Body of pancreas (tissue), 4 donors: Measurements from ENCODE around the gene RPTOR. TPM values are rescaled to one million over a fixed set of nuclear protein-coding genes. Genes with fewer than 3 reads are reported as not detected.

Source experiments
- ATAC-seq: fragments of 150-250 bp; one replicate; pipeline ENCODE4 v1.9.1; 2016
- DNase-seq, 4 donors: peaks; one replicate each; pipeline ENCODE4 v3.0.0-alpha.2; 2019
- H3K27ac ChIP-seq, 4 donors: fragments of 200-600 bp; sonication (generic); 1 replicate in 3 of 4; 2 replicates in 1 of 4; pipeline versions ENCODE4 v1.5.1 to v1.6.1; 2016 to 2019; ENCODE audit warnings: mild to moderate bottlenecking in 1 of 4, mixed read lengths in 1 of 4, moderate library complexity in 1 of 4
- H3K27me3 ChIP-seq, 2 donors: fragments of 200-600 bp; sonication (generic); one replicate each; pipeline ENCODE4 v1.6.0; 2016; ENCODE audit warnings: mild to moderate bottlenecking in 1 of 2
- H3K36me3 ChIP-seq, 2 donors: fragments of 200-600 bp; sonication (generic); replicated peaks in 1 of 2; 2 replicates each; pipeline ENCODE4 v1.5.1; 2016; ENCODE audit warnings: low read depth in 2 of 2; ENCODE audit not compliant: insufficient read depth in 1 of 2
- H3K4me1 ChIP-seq: fragments of 200-600 bp; sonication (generic); one replicate; pipeline ENCODE4 v1.6.0; 2016
- H3K4me3 ChIP-seq, 2 donors: fragments of 200-600 bp; sonication (generic); 1 replicate in 1 of 2; 2 replicates in 1 of 2; pipeline ENCODE4 v1.5.1; 2016 to 2019
- H3K9me3 ChIP-seq, 3 donors: fragments of 200-600 bp; sonication (generic); 1 replicate in 2 of 3; 2 replicates in 1 of 3; pipeline ENCODE4 v1.5.1; 2016
- POLR2A ChIP-seq, 3 donors: fragments of 450-650 bp; IDR thresholded peaks; one replicate each; pipeline ENCODE4 v1.6.1; 2016; ENCODE audit warnings: antibody characterized with exemption in 3 of 3, mild to moderate bottlenecking in 2 of 3
- WGBS, 2 donors: methylation state at CpG; one replicate each; pipeline ENCODE4 v1.1.5; 2017; 5-methylcytosine and 5-hydroxymethylcytosine counted together
- intact Hi-C: fragments of 100-400 bp; cut with DNase I; formaldehyde crosslinking; loops from one replicate; pipeline ENCODE4 v1.15.1; 2023
- total RNA-seq, 2 donors: library from RNA; depleted of rRNA; stranded (reverse); fragments of >200 nt; gene quantifications; one replicate each; pipeline ENCODE4 v1.1.0, GENCODE V29; 2016
- TF ChIP-seq, protein P1 (sequence below), 7 experiments: fragments of 450-650 bp in 4 of 7; fragments of 200-600 bp in 3 of 7; sonication (generic) in 3 of 7; IDR thresholded peaks; one replicate each; pipeline ENCODE4 v1.5.1; 2016 to 2019; ENCODE audit warnings: antibody characterized with exemption in 7 of 7

RPTOR gene
- total RNA-seq, 2 donors from 2014 or later = 22.3 to 34.3 TPM

DNA sequence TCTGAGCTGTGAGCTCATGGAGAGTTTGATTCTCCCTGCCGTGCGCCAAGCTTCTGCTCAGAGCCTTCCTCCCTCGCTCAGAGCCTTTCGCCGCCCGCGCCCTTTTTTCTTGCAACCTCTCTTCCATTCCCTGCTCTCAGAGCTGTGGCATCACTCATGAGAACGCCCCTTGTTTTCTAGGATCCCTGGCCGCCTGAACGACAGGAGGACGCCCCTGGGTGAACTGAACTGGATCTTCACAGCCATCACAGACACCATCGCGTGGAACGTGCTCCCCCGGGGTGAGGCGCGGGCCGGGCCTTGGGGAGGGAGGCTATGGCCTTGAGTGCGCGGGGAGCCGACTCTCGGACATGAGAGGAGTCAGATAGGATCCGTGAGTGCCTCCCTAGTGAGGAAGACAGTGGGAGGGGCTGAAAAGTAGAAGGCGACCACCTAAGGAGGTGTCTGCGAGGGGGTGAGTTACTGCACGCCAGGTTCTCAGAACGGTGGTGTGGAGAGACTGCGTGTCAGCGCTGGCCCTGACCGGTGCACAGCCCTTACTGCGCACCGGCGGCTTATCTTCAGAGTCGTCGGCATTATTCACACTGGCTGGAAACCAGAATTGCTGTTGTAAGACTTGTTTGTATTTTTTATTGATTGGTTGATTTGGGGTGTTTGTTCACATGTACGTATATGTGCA is 277.5 kb downstream of the RPTOR start:
- intact Hi-C loops = no loop called here
- Histone ChIP-seq H3K4me3 (no peak overlapping the region), H3K27ac (no peak overlapping the region), H3K9me3 (no peaks in the 10 kb centered on the region), H3K27me3 (no peaks in the 10 kb centered on the region), H3K36me3 (peaks cover 0 to 2% of the 10 kb centered on the region in 2 donors), H3K4me1 (no peaks in the 10 kb centered on the region)
- no peak for DNase-seq
- no peak for ATAC-seq
- TF ChIP-seq, protein P1, sequence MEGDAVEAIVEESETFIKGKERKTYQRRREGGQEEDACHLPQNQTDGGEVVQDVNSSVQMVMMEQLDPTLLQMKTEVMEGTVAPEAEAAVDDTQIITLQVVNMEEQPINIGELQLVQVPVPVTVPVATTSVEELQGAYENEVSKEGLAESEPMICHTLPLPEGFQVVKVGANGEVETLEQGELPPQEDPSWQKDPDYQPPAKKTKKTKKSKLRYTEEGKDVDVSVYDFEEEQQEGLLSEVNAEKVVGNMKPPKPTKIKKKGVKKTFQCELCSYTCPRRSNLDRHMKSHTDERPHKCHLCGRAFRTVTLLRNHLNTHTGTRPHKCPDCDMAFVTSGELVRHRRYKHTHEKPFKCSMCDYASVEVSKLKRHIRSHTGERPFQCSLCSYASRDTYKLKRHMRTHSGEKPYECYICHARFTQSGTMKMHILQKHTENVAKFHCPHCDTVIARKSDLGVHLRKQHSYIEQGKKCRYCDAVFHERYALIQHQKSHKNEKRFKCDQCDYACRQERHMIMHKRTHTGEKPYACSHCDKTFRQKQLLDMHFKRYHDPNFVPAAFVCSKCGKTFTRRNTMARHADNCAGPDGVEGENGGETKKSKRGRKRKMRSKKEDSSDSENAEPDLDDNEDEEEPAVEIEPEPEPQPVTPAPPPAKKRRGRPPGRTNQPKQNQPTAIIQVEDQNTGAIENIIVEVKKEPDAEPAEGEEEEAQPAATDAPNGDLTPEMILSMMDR (IDR thresholded peaks at IDR 0.05) = no peak
- no peak for TF ChIP-seq POLR2A (IDR thresholded peaks at IDR 0.05)
- 91 to 93% methylated on average over 36 of the region's 36 CpGs for WGBS, 2 donors

DNA sequence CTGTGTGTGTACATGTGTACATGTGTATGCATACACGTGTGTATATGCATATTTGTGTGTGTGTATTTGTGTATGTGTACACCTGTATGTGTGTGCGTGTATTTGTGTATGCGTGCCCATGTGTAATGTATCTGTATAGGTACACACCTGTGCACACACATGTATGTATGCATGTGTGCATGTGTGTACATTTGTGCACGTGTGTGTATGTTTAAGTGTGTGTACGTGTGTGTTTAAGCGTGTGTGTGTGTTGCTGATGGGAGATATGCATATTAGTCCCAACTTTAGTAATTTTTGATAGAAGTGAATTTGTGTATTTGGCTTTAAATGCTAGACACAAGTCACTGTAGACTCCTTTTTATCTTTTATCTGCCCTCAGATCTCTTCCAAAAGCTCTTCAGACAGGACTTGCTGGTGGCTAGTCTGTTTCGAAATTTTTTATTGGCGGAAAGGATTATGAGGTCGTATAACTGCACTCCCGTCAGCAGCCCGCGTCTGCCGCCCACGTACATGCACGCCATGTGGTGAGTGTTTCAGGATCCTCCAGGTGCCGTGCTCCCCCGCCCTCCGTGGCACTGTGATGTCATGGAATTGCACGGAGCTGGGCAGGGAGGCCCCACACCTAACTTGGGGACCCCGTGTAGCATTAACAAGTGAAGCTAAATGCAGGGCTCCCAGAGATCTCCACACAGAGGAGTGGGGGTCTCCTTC is 278.2 kb downstream of the RPTOR start:
- Histone ChIP-seq H3K4me3 (no peak overlapping the region), H3K36me3 (peaks cover 0 to 2% of the 10 kb centered on the region in 2 donors), H3K27me3 (no peaks in the 10 kb centered on the region), H3K9me3 (no peaks in the 10 kb centered on the region), H3K4me1 (no peaks in the 10 kb centered on the region), H3K27ac (no peak overlapping the region)
- no peak for TF ChIP-seq POLR2A (IDR thresholded peaks at IDR 0.05)
- TF ChIP-seq, protein P1 (IDR thresholded peaks at IDR 0.05) = peak in 1 of 7 experiments; percentile 8
- WGBS, 2 donors = 88% methylated on average over 16 to 20 of the region's 20 CpGs
- ATAC-seq (no peak), DNase-seq (peak in 1 of 4 donors; percentile 2)
- intact Hi-C loops = no loop called here

DNA sequence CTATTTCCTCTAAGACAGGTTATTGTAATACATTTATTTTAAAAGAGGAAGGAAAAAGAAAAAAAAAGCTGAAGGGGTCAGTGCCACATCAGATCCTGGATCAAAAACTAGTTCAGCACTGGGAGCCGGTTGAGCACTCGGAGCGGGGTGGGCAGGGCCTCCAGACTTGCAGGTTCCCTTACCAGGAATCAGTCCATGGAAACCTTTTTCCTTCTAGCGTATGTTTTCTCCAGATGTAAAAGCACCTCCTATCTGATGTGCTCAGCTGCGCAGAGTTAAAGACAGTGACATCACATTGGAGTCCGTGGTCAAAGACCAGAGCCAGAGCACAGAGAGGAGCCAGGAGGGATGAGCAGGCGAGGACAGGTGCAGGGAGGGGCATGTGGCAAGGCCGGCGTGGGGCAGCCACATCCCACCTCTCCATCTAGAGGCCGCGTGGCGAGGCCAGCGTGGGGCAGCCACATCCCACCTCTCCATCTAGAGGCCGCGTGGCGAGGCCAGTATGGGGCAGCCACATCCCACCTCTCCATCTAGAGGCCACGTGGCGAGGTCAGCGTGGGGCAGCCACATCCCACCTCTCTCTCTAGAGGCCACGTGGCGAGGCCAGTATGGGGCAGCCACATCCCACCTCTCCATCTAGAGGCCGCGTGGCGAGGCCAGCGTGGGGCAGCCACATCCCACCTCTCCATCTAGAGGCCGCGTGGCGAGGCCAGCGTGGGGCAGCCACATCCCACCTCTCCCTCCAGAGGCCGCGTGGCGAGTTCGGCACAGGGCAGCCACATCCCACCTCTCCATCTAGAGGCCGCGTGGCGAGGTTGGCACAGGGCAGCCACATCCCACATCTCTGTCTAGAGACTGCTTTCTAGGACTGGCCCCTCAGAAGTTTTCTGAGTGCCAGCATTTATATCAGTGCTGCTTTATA is 280.2 kb downstream of the RPTOR start:
- no peak overlapping the region for H3K4me3 ChIP-seq
- H3K27ac ChIP-seq = no peak overlapping the region
- H3K36me3 ChIP-seq = peaks cover 0 to 2% of the 10 kb centered on the region in 2 donors
- ATAC-seq (no peak), DNase-seq (no peak)
- WGBS, 2 donors = 93 to 94% methylated on average over 17 to 35 of the region's 36 CpGs
- TF ChIP-seq, protein P1 (IDR thresholded peaks at IDR 0.05) = no peak
- TF ChIP-seq POLR2A (IDR thresholded peaks at IDR 0.05) = no peak
- intact Hi-C loops = no loop called here
- H3K9me3 ChIP-seq = no peaks in the 10 kb centered on the region
- H3K27me3 ChIP-seq = no peaks in the 10 kb centered on the region
- H3K4me1 ChIP-seq = no peaks in the 10 kb centered on the region

DNA sequence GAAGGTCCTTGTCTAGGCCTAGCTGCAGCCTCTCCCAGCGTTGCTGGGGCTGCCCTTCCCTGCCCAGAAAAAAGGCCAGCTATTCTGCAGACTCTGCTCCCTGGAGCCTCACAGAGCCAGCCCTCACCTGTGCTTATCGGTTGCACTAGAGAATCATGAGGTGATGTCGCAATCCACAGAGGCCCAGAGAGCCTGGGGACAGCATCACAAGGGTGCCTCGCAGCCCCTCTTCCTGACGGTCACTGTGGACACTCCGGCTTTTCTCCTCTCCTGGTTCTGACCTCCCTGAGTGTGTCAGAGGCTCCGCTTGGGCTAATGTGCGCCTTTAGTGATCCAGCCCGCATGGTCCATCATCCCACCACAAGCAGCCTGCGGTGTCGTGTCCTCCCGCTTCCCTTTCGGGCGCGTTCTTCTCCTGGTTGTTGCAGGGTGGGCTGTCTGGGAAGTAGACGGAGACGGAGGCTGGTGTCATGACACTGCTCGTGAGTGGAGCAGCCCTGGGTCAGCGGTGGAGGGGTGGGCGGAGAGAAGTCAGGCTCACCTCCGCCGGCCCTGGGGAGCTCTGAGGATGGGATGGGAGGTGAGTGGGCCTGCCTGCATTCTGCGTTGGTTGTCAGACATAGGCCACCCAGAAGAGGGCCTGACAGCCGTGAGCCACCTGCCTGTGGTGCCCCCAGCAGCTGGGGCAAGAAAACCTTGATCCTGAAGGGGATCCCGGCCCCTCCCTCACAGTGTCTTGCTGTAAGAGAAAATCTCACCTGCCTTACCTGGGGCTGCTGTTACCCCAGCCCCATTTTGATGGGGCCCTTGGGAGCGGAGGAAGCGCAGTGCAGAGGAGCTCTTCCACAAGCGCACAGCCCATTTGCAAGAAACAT is 281.1 kb downstream of the RPTOR start:
- no peak for ATAC-seq
- no peak for DNase-seq
- WGBS, 2 donors = 93 to 97% methylated on average over 21 to 28 of the region's 28 CpGs
- H3K27ac ChIP-seq = no peak overlapping the region
- no peaks in the 10 kb centered on the region for H3K4me1 ChIP-seq
- TF ChIP-seq POLR2A (IDR thresholded peaks at IDR 0.05) = no peak
- TF ChIP-seq, protein P1 (IDR thresholded peaks at IDR 0.05) = no peak
- no peaks in the 10 kb centered on the region for H3K9me3 ChIP-seq
- H3K4me3 ChIP-seq = no peak overlapping the region
- intact Hi-C loops = no loop called here
- H3K36me3 ChIP-seq = peaks cover 0 to 2% of the 10 kb centered on the region in 2 donors
- H3K27me3 ChIP-seq = no peaks in the 10 kb centered on the region
